IMR-90 (cell line): ENCODE results near the gene NOL8. TPM values are rescaled to one million over a fixed set of nuclear protein-coding genes. Genes with fewer than 3 reads are reported as not detected.

Experiments used
- ATAC-seq: fragments of 200-7000 bp; cut with Tn5 transposase; 2 replicates; pipeline ENCODE4 v1.9.1; 2020; ENCODE audit warnings: low read depth, mild to moderate bottlenecking, moderate library complexity
- BruUV-seq: library from RNA; stranded (reverse); fragments of 400-500 nt; replicated peaks from 2 replicates; lab custom pipeline; 2021; lab: Mats Ljungman, UMichigan
- CTCF ChIA-PET: fragments of 300-600 bp; formaldehyde crosslinking; extraction: SDS; loops from one replicate; lab custom pipeline; 2021; ENCODE audit warnings: antibody characterized with exemption; lab: Yijun Ruan, JAX
- POLR2A ChIA-PET: fragments of 300-600 bp; sonication (Branson Sonifier 250); formaldehyde crosslinking; loops from one replicate; lab custom pipeline; 2022; ENCODE audit warnings: antibody characterized with exemption; ENCODE audit not compliant: unreplicated experiment; lab: Charles Lee
- DNase-seq: peaks from one replicate; pipeline ENCODE4 v3.0.0; 2013
- H2AFZ ChIP-seq: replicated peaks from 2 replicates; pipeline ENCODE3; 2013; ENCODE audit warnings: low read length, mild to moderate bottlenecking; ENCODE audit not compliant: poor library complexity
- H2AK5ac ChIP-seq: 2 replicates; pipeline ENCODE4 v1.6.1; 2013; ENCODE audit warnings: low read depth, low read length, inconsistent platforms
- H2AK9ac ChIP-seq: replicated peaks from 2 replicates; pipeline ENCODE3; 2013; ENCODE audit warnings: mild to moderate bottlenecking, low read depth, low read length, moderate library complexity; ENCODE audit not compliant: poor library complexity
- H2BK120ac ChIP-seq: 2 replicates; pipeline ENCODE4 v1.6.1; 2013; ENCODE audit warnings: low read depth, low read length, inconsistent platforms
- H2BK15ac ChIP-seq: 3 replicates; pipeline ENCODE4 v1.6.1; 2013; ENCODE audit warnings: low read depth, low read length, inconsistent platforms
- H2BK20ac ChIP-seq: 2 replicates; pipeline ENCODE4 v1.6.1; 2013; ENCODE audit warnings: low read depth, mild to moderate bottlenecking, inconsistent platforms, low read length, moderate library complexity
- H2BK5ac ChIP-seq: 2 replicates; pipeline ENCODE4 v1.6.1; 2013; ENCODE audit warnings: mild to moderate bottlenecking, low read depth, low read length, inconsistent platforms; ENCODE audit not compliant: poor library complexity, severe bottlenecking
- H3K14ac ChIP-seq: replicated peaks from 2 replicates; pipeline ENCODE4 v1.6.1; 2013; ENCODE audit warnings: low read depth, low read length, inconsistent platforms
- H3K18ac ChIP-seq: 2 replicates; pipeline ENCODE4 v1.6.1; 2013; ENCODE audit warnings: low read depth, low read length, control low read depth
- H3K23ac ChIP-seq: 2 replicates; pipeline ENCODE4 v1.6.1; 2013; ENCODE audit warnings: low read depth, low read length, inconsistent platforms
- H3K27ac ChIP-seq: 2 replicates; pipeline ENCODE4 v1.5.1; 2013; ENCODE audit warnings: mild to moderate bottlenecking, control low read depth, low read length; ENCODE audit not compliant: insufficient read depth
- H3K27me3 ChIP-seq: 2 replicates; pipeline ENCODE4 v1.6.1; 2013; ENCODE audit warnings: low read length; ENCODE audit not compliant: control insufficient read depth, insufficient read depth
- H3K36me3 ChIP-seq: 2 replicates; pipeline ENCODE4 v1.6.1; 2013; ENCODE audit warnings: low read length, mixed read lengths; ENCODE audit not compliant: control insufficient read depth, insufficient read depth
- H3K4ac ChIP-seq: 2 replicates; pipeline ENCODE4 v1.6.1; 2013; ENCODE audit warnings: low read depth, low read length, inconsistent platforms
- H3K4me1 ChIP-seq: 2 replicates; pipeline ENCODE4 v1.6.1; 2013; ENCODE audit warnings: low read length, mixed read lengths; ENCODE audit not compliant: control insufficient read depth, insufficient read depth
- H3K4me2 ChIP-seq: 2 replicates; pipeline ENCODE4 v1.6.1; 2013; ENCODE audit warnings: low read depth, mild to moderate bottlenecking, control low read depth, low read length, moderate library complexity
- H3K4me3 ChIP-seq: 2 replicates; pipeline ENCODE4 v1.5.1; 2013; ENCODE audit warnings: low read depth, mild to moderate bottlenecking, control low read depth, low read length, moderate library complexity; ENCODE audit not compliant: insufficient read depth
- H3K56ac ChIP-seq: 2 replicates; pipeline ENCODE4 v1.6.1; 2013; ENCODE audit warnings: low read length, inconsistent platforms; ENCODE audit not compliant: insufficient read depth; ENCODE audit errors: extremely low read depth
- H3K79me1 ChIP-seq, 2 experiments: 2 replicates each; pipeline ENCODE4 v1.6.1; 2013; ENCODE audit warnings: low read length in 2 of 2, inconsistent platforms in 1 of 2, low read depth in 1 of 2
- H3K9ac ChIP-seq: 2 replicates; pipeline ENCODE4 v1.6.1; 2013; ENCODE audit warnings: low read depth, low read length, control low read depth
- H3K9me1 ChIP-seq: 2 replicates; pipeline ENCODE4 v1.6.1; 2013; ENCODE audit warnings: low read length, inconsistent platforms; ENCODE audit not compliant: insufficient read depth
- H3K9me3 ChIP-seq: 2 replicates; pipeline ENCODE4 v1.6.1; 2013; ENCODE audit warnings: low read length; ENCODE audit not compliant: control insufficient read depth, insufficient read depth
- H4K20me1 ChIP-seq: 2 replicates; pipeline ENCODE4 v1.6.1; 2013; ENCODE audit warnings: low read length, inconsistent platforms; ENCODE audit not compliant: insufficient read depth
- H4K5ac ChIP-seq: 2 replicates; pipeline ENCODE4 v1.6.1; 2013; ENCODE audit warnings: mild to moderate bottlenecking, low read depth, low read length, control low read depth
- H4K8ac ChIP-seq, 2 experiments: 2 replicates each; pipeline ENCODE4 v1.6.1; 2013; ENCODE audit warnings: low read depth in 2 of 2, low read length in 2 of 2, control low read depth in 1 of 2, inconsistent platforms in 1 of 2
- H4K91ac ChIP-seq: 2 replicates; pipeline ENCODE4 v1.6.1; 2013; ENCODE audit warnings: low read depth, low read length, inconsistent platforms; ENCODE audit not compliant: insufficient read depth
- BHLHE40 ChIP-seq: fragments of 150-350 bp; IDR thresholded peaks from 2 replicates; pipeline ENCODE4 v1.6.1; 2016; ENCODE audit warnings: mild to moderate bottlenecking, low read depth, low read length
- CEBPB ChIP-seq: IDR thresholded peaks from 2 replicates; pipeline ENCODE4 v1.6.1; 2012; ENCODE audit warnings: low read depth, low read length, improper control_type of control experiment
- CHD1 ChIP-seq: IDR thresholded peaks from 2 replicates; pipeline ENCODE4 v1.6.1; 2012; ENCODE audit warnings: low read depth, low read length, improper control_type of control experiment
- FOS ChIP-seq: fragments of 150-350 bp; IDR thresholded peaks from 2 replicates; pipeline ENCODE4 v1.6.1; 2016; ENCODE audit warnings: low read depth, low read length
- MAFK ChIP-seq: IDR thresholded peaks from 2 replicates; pipeline ENCODE4 v1.6.1; 2012; ENCODE audit warnings: low read depth, low read length, improper control_type of control experiment
- MAZ ChIP-seq: IDR thresholded peaks from 2 replicates; pipeline ENCODE4 v1.6.1; 2012; ENCODE audit warnings: low read depth, mild to moderate bottlenecking, low read length, improper control_type of control experiment, moderate library complexity, borderline replicate concordance
- NFE2L2 ChIP-seq: fragments of 150-350 bp; IDR thresholded peaks from 2 replicates; pipeline ENCODE4 v1.6.1; 2016; ENCODE audit warnings: low read depth, mild to moderate bottlenecking, low read length
- POLR2A ChIP-seq: IDR thresholded peaks from 2 replicates; pipeline ENCODE4 v1.6.1; 2012; ENCODE audit warnings: mild to moderate bottlenecking, low read depth, low read length
- RAD21 ChIP-seq: IDR thresholded peaks from 2 replicates; pipeline ENCODE4 v1.6.1; 2012; ENCODE audit warnings: low read length, improper control_type of control experiment
- RCOR1 ChIP-seq: IDR thresholded peaks from 2 replicates; pipeline ENCODE4 v1.6.1; 2012; ENCODE audit warnings: mild to moderate bottlenecking, low read length, improper control_type of control experiment; ENCODE audit not compliant: insufficient replicate concordance
- RFX5 ChIP-seq: IDR thresholded peaks from 2 replicates; pipeline ENCODE4 v1.8.0; 2012; ENCODE audit warnings: low read depth, mild to moderate bottlenecking, low read length, moderate library complexity
- SMC3 ChIP-seq: fragments of 150-350 bp; IDR thresholded peaks from 2 replicates; pipeline ENCODE4 v1.6.1; 2016; ENCODE audit warnings: low read depth, mild to moderate bottlenecking, antibody characterized with exemption, low read length, moderate library complexity
- WGBS, 2 experiments: methylation state at CpG; one replicate each; pipeline versions ENCODE4 v1.1.5 to v1.1.7; 2013; ENCODE audit warnings: missing lambda C conversion rate in 2 of 2; ENCODE audit not compliant: insufficient read length in 1 of 2; ENCODE audit errors: extremely low coverage in 2 of 2; 5-methylcytosine and 5-hydroxymethylcytosine counted together
- dilution Hi-C: fragments of 300-500 bp; cut with HindIII; formaldehyde crosslinking; loops from one replicate; pipeline ENCODE4 v1.14.3; 2018; ENCODE audit warnings: low sequenced_read_pairs; ENCODE audit not compliant: unreplicated experiment
- in situ Hi-C: fragments of 300-500 bp; cut with MboI; formaldehyde crosslinking; loops from 3 replicates; pipeline ENCODE4 v1.14.3; 2019; ENCODE audit warnings: low sequenced_read_pairs, inconsistent platforms, mixed read lengths
- intact Hi-C: fragments of 100-400 bp; cut with micrococcal nuclease; formaldehyde crosslinking; loops from 2 replicates; pipeline ENCODE4 v1.10.0; 2022
- polyA plus RNA-seq, 3 experiments: library from polyadenylated mRNA; depleted of rRNA; stranded (reverse); fragments of >200 nt; gene quantifications; 2 replicates each; pipeline ENCODE4 v1.2.3, GENCODE V29; 2012; ENCODE audit warnings: low replicate concordance in 1 of 3
- total RNA-seq: library from RNA; depleted of rRNA; stranded (reverse); fragments of >200 nt; gene quantifications from 2 replicates; pipeline ENCODE4 v1.2.3, GENCODE V29; 2012
- TF ChIP-seq, protein P1 (sequence below): fragments of 150-350 bp; IDR thresholded peaks from 2 replicates; pipeline ENCODE4 v1.6.1; 2016; ENCODE audit warnings: low read depth, mild to moderate bottlenecking, low read length, moderate library complexity, borderline replicate concordance
- TF ChIP-seq, protein P2 (sequence below): fragments of 150-350 bp; IDR thresholded peaks from 2 replicates; pipeline ENCODE4 v1.6.1; 2017; ENCODE audit warnings: mild to moderate bottlenecking, antibody characterized with exemption, low read length, low read depth

Gene NOL8
- total and polyA plus RNA-seq, 2 of the 4 experiments (the other 2 are of a cell fraction), result 10.1 to 18.3 TPM

DNA sequence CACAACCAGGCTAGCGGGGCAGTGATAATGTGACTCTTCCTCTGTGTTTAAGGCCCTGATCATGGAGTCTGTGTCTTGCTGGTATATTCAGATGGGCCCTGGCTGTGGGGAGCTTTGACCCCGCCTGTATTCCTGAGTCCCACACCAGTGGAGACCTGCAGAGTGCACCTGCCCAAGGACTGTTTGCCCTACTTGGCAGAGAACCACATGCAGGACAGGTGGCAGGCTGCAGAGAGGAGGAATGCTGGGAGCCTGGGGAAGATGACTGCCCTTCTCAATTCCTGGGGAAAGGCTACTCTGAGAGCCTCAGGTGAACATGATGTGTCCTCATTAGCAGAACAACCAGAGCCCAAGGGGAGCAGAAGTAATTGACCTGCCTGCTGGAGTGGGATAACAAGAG, 67.8 kb downstream of the NOL8 start:
- no peak overlapping the region for H3K14ac ChIP-seq
- dilution Hi-C loops, result no loop called here
- TF ChIP-seq, protein P1, sequence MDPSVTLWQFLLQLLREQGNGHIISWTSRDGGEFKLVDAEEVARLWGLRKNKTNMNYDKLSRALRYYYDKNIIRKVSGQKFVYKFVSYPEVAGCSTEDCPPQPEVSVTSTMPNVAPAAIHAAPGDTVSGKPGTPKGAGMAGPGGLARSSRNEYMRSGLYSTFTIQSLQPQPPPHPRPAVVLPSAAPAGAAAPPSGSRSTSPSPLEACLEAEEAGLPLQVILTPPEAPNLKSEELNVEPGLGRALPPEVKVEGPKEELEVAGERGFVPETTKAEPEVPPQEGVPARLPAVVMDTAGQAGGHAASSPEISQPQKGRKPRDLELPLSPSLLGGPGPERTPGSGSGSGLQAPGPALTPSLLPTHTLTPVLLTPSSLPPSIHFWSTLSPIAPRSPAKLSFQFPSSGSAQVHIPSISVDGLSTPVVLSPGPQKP, result no peak
- TF ChIP-seq CHD1, result no peak
- TF ChIP-seq, protein P2, sequence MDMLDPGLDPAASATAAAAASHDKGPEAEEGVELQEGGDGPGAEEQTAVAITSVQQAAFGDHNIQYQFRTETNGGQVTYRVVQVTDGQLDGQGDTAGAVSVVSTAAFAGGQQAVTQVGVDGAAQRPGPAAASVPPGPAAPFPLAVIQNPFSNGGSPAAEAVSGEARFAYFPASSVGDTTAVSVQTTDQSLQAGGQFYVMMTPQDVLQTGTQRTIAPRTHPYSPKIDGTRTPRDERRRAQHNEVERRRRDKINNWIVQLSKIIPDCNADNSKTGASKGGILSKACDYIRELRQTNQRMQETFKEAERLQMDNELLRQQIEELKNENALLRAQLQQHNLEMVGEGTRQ, result no peak
- TF ChIP-seq SMC3, result no peak
- no peak for TF ChIP-seq RCOR1
- no peak for TF ChIP-seq NFE2L2
- TF ChIP-seq FOS, result no peak
- TF ChIP-seq MAZ, result no peak
- TF ChIP-seq CEBPB, result no peak
- TF ChIP-seq POLR2A, result no peak
- TF ChIP-seq BHLHE40, result no peak
- TF ChIP-seq MAFK, result no peak
- no peak for TF ChIP-seq RFX5
- no peak for TF ChIP-seq RAD21

More for the DNA sequence above, 67.8 kb downstream of the NOL8 start:
- WGBS, 2 experiments, result 100% methylated on average over 1 of the region's 2 CpGs; no CpG with 5 or more reads in 1 of the 2 experiments
- no peak overlapping the region for H2BK20ac ChIP-seq
- H2BK5ac ChIP-seq, result no peak overlapping the region
- H3K9ac ChIP-seq, result no peak overlapping the region
- no peak overlapping the region for H4K5ac ChIP-seq
- no peaks in the 10 kb centered on the region for H3K9me3 ChIP-seq
- peaks cover 72% of the 10 kb centered on the region for H3K36me3 ChIP-seq
- peaks cover 17 to 37% of the 10 kb centered on the region in 2 experiments for H3K79me1 ChIP-seq
- H4K91ac ChIP-seq, result no peak overlapping the region
- DNase-seq (no peak), ATAC-seq (no peak)
- H2AFZ ChIP-seq, result no peak overlapping the region
- H3K4me1 ChIP-seq, result no peaks in the 10 kb centered on the region
- H3K27me3 ChIP-seq, result no peaks in the 10 kb centered on the region
- H2BK120ac ChIP-seq, result no peak overlapping the region
- no peak overlapping the region for H2AK9ac ChIP-seq
- POLR2A ChIA-PET, result no interaction called here
- intact Hi-C loops, result loop anchor here (2.0 kb wide), 1 partner anchor 27 kb away; no protein-coding TSS in a partner anchor
- H3K27ac ChIP-seq, result no peak overlapping the region
- CTCF ChIA-PET, result no interaction called here
- in situ Hi-C loops, result no loop called here
- no peaks in the 10 kb centered on the region for H4K20me1 ChIP-seq
- H3K4me3 ChIP-seq, result no peak overlapping the region
- H3K4me2 ChIP-seq, result no peak overlapping the region
- H2AK5ac ChIP-seq, result no peak overlapping the region
- H3K18ac ChIP-seq, result no peak overlapping the region
- H2BK15ac ChIP-seq, result no peak overlapping the region
- no peak overlapping the region for H3K23ac ChIP-seq
- BruUV-seq, result no TSS peak
- H4K8ac ChIP-seq, result no peak overlapping the region
- no peak overlapping the region; the same call in 1 of the 2 replicates for H3K4ac ChIP-seq
- no peak overlapping the region for H3K56ac ChIP-seq
- H3K9me1 ChIP-seq, result peaks cover 5% of the 10 kb centered on the region; the same call in 1 of the 2 replicates
